Measurements from ENCODE around the gene BTN1A1. TPM values are rescaled to one million over a fixed set of nuclear protein-coding genes. Genes with fewer than 3 reads are reported as not detected.

BTN1A1 gene
- total RNA-seq, 4 donors from 2014 or later, result not detected

GRCh38 chr6:26524722-26525370 lies 24.7 kb downstream of the BTN1A1 start:
- DNase-seq (ENCODE audit: low spot score) (no peak), ATAC-seq (ENCODE audit: low FRiP score) (no peak)
- no peak for TF ChIP-seq CTCF (IDR thresholded peaks at IDR 0.05)

- no peak for TF ChIP-seq CTCF (IDR thresholded peaks at IDR 0.05)
- DNase-seq (ENCODE audit: low spot score) (no peak), ATAC-seq (ENCODE audit: low FRiP score) (no peak)
Measured at GRCh38 chr6:26525838-26526237, 25.7 kb downstream of the BTN1A1 start.

- ATAC-seq (ENCODE audit: low FRiP score), result no peak
- no peak for DNase-seq (ENCODE audit: low spot score)
- TF ChIP-seq CTCF (IDR thresholded peaks at IDR 0.05), result no peak
Measured at GRCh38 chr6:26526928-26527327, 26.8 kb downstream of the BTN1A1 start.

DNA sequence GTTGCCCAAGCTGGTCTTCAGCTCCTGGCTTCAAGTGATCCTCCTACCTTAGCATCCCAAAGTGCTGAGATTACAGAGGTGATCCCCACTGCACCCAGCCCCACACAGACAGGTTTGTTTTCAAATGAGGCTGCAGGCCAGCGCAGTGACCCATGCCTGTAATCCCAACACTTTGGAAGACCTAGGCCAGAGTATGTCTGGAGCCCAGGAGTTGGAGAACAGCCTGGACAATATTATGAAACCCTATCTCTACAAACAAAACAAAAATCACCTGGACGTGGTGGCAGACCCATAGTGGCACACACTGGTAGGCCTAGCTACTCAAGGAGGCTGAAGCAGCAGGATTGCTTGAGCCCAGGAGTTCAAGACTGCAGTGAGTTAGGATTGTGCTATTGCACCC lies 30.1 kb downstream of the BTN1A1 start:
- ATAC-seq (ENCODE audit: low FRiP score), result no peak
- no peak for DNase-seq (ENCODE audit: low spot score)
- TF ChIP-seq CTCF (IDR thresholded peaks at IDR 0.05), result no peak

DNA sequence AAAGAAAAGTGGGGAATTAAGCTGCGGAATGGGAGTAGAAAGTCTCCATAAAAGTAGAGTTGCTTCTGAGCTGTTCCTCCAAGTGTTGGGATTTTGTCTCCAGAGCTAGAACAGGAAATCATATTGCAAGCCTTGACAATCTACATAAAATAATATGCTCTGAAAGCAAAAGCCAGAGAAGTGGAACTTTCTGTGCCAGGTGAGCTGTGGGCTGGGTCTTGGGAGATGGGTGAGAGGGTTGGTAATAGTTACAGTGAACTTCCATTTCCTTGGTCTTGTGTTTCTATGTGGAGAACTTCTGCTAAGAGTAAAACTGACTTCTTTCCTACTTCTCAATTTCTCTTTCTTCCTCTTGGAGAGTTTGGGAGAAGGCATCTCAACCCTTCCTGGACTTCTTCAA lies 31.8 kb downstream of the BTN1A1 start:
- TF ChIP-seq CTCF (IDR thresholded peaks at IDR 0.05), result no peak
- ATAC-seq (ENCODE audit: low FRiP score), result no peak
- no peak for DNase-seq (ENCODE audit: low spot score)

DNA sequence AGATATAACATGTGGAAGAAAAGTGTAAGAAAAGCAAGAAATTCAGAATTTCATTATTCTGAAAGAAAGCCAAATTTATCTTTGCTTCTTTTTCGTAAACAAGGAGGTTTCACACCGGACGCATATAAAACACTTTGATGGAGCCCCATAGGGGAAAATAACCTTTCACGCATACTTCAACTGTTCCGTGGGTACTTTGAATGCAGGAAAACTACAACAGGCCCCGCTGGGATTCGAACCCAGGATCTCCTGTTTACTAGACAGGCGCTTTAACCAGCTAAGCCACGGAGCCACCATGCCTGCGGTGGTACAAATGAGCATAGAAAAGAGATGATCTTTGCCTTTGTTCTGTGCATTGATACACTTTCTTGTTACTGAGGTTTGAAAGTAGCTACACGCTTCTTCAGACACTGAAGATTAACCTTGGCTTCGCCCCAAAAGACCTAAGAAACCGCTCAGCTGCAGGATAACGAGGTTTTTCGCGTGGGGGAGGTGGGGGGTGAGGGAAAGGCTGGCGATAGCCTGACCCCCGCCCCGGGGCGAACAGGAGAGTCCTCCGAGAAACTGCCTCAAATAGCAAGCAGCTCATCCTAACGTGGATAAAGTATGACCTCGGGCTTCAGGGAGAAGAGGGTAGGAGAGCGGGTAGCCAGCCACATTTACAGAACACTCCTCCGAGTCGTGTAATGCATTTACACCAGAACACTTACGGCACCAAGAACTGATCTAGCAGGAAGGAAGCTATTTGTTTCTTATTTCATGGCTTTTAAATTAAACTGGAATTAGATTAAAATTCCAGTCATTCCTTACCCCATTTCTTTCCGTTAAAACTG lies 32.8 kb downstream of the BTN1A1 start:
- peak; percentile 94 for DNase-seq (ENCODE audit: low spot score)
- TF ChIP-seq CTCF (IDR thresholded peaks at IDR 0.05), result no peak
- peak; percentile 48 for ATAC-seq (ENCODE audit: low FRiP score)

DNA sequence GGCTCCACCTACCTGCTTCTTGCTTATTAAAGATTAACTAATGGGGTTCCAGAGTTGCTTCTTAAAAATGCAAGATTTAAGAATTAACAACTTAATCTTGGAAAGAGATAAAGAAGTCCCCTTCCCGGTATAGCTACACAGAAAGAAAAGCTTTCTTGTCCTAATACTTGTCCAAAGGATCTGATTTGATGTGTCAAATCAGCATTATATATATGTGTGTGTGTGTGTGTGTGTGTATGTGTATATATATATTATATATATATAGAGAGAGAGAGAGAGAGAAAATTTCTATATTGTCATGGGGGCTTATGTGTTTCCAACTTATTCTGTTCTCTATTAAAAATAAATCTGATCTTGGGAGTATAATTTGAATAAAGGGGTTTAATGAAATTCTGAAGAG lies 33.4 kb downstream of the BTN1A1 start:
- DNase-seq (ENCODE audit: low spot score) (no peak), ATAC-seq (ENCODE audit: low FRiP score) (no peak)
- no peak for TF ChIP-seq CTCF (IDR thresholded peaks at IDR 0.05)

Measured in omental fat pad (tissue), 4 donors.